T-helper 1 cell treated with Interleukin-12 subunit alpha and Interleukin-12 subunit beta and Interleukin-4 antibody, amounts not matched to agents 30 ng/mL and 1 ng/mL, for 36 hours (primary cell): ENCODE data around the gene SLC22A7. TPM values are rescaled to one million over a fixed set of nuclear protein-coding genes. Genes with fewer than 3 reads are reported as not detected.

Experiments
- intact Hi-C: fragments of 100-400 bp; cut with micrococcal nuclease; formaldehyde crosslinking; loops from one replicate; pipeline ENCODE4 v1.15.1; 2024
- total RNA-seq: library from RNA; stranded (reverse); gene quantifications from 2 replicates; pipeline ENCODE4 v1.2.3, GENCODE V29; 2022

SLC22A7 gene
- total RNA-seq, 1 donor from 2014 or later, result not detected

- intact Hi-C loops, result no loop called here
Observed at GRCh38 chr6:43265564-43265963, 32.5 kb upstream of the SLC22A7 start.

- intact Hi-C loops, result no loop called here
Observed at GRCh38 chr6:43267619-43268354, 30.3 kb upstream of the SLC22A7 start.

- intact Hi-C loops, result no loop called here
Observed at GRCh38 chr6:43268355-43268700, 29.7 kb upstream of the SLC22A7 start.

- intact Hi-C loops, result no loop called here
Observed at GRCh38 chr6:43268782-43269272, 29.2 kb upstream of the SLC22A7 start.

- intact Hi-C loops, result no loop called here
Observed at GRCh38 chr6:43269273-43270007, 28.6 kb upstream of the SLC22A7 start.

GRCh38 chr6:43271103-43271815 is 26.8 kb upstream of the SLC22A7 start:
- intact Hi-C loops, result no loop called here

GRCh38 chr6:43271944-43272343 is 26.1 kb upstream of the SLC22A7 start:
- intact Hi-C loops, result no loop called here

GRCh38 chr6:43273707-43274106 is 24.4 kb upstream of the SLC22A7 start:
- intact Hi-C loops, result no loop called here

- intact Hi-C loops, result no loop called here
Observed at GRCh38 chr6:43274127-43274915, 23.7 kb upstream of the SLC22A7 start.

- intact Hi-C loops, result no loop called here
Observed at GRCh38 chr6:43274916-43275597, 23.0 kb upstream of the SLC22A7 start.

- intact Hi-C loops, result no loop called here
Observed at GRCh38 chr6:43275801-43276576, 22.1 kb upstream of the SLC22A7 start.

- intact Hi-C loops, result no loop called here
Observed at GRCh38 chr6:43276577-43277305, 21.3 kb upstream of the SLC22A7 start.

GRCh38 chr6:43277306-43277642 is 20.8 kb upstream of the SLC22A7 start:
- intact Hi-C loops, result no loop called here

GRCh38 chr6:43277643-43278523 is 20.2 kb upstream of the SLC22A7 start:
- intact Hi-C loops, result no loop called here

- intact Hi-C loops, result no loop called here
Observed at GRCh38 chr6:43278524-43279078, 19.5 kb upstream of the SLC22A7 start.

- intact Hi-C loops, result no loop called here
Observed at GRCh38 chr6:43280234-43280633, 17.8 kb upstream of the SLC22A7 start.

- intact Hi-C loops, result no loop called here
Observed at GRCh38 chr6:43282060-43282459, 16.0 kb upstream of the SLC22A7 start.
